ENCODE results near the gene CXXC4. TPM values are rescaled to one million over a fixed set of nuclear protein-coding genes. Genes with fewer than 3 reads are reported as not detected.

CXXC4 gene
- total RNA-seq, 1 donor from 2014 or later = not detected

- intact Hi-C loops (cut with micrococcal nuclease) = no loop called here
Observed at GRCh38 chr4:104424475-104424941, 70.2 kb downstream of the CXXC4 start.

GRCh38 chr4:104421566-104421965 lies 73.1 kb downstream of the CXXC4 start:
- intact Hi-C loops (cut with micrococcal nuclease) = no loop called here

- intact Hi-C loops (cut with micrococcal nuclease) = no loop called here
Observed at GRCh38 chr4:104420766-104421165, 73.9 kb downstream of the CXXC4 start.
